WI38 (cell line): ENCODE data around the gene TEAD1.
A peak's percentile ranks its signal among the peaks of the same experiment; 100 is the strongest.

ENCODE experiments used
- H3K4me3 ChIP-seq: 2 replicates; pipeline ENCODE4 v1.5.1; 2011; ENCODE audit warnings: low read depth, mild to moderate bottlenecking, control low read depth, low read length
- CTCF ChIP-seq: IDR thresholded peaks from 2 replicates; pipeline ENCODE4 v1.5.1; 2012; ENCODE audit warnings: low read depth, mild to moderate bottlenecking, control low read depth, low read length

Gene TEAD1

GRCh38 chr11:12909879-12910278 lies 235.7 kb downstream of the TEAD1 start:
- TF ChIP-seq CTCF: no peak
- no peak overlapping the region for H3K4me3 ChIP-seq

- no peak overlapping the region for H3K4me3 ChIP-seq
- TF ChIP-seq CTCF: peak; percentile 61
These were observed 240.2 kb downstream of the TEAD1 start for GRCh38 chr11:12914400-12914912.

- no peak for TF ChIP-seq CTCF
- H3K4me3 ChIP-seq: no peak overlapping the region
These were observed 240.9 kb downstream of the TEAD1 start for GRCh38 chr11:12915093-12915492.

- no peak for TF ChIP-seq CTCF
- H3K4me3 ChIP-seq: no peak overlapping the region
These were observed 243.6 kb downstream of the TEAD1 start for GRCh38 chr11:12917822-12918221.

- H3K4me3 ChIP-seq: no peak overlapping the region
- TF ChIP-seq CTCF: no peak
These were observed 244.4 kb downstream of the TEAD1 start for GRCh38 chr11:12918667-12919066.

- H3K4me3 ChIP-seq: no peak overlapping the region
- no peak for TF ChIP-seq CTCF
These were observed 248.2 kb downstream of the TEAD1 start for GRCh38 chr11:12922418-12922817.

GRCh38 chr11:12922980-12923507 lies 248.8 kb downstream of the TEAD1 start:
- no peak overlapping the region for H3K4me3 ChIP-seq
- no peak for TF ChIP-seq CTCF
